IgD-negative memory B cell (primary cell): ENCODE results near the gene CACNA1D. TPM values are rescaled to one million over a fixed set of nuclear protein-coding genes. Genes with fewer than 3 reads are reported as not detected.
A peak's percentile ranks its signal among the peaks of the same experiment; 100 is the strongest.

Source experiments
- H3K27ac Mint-ChIP-seq, 3 donors: one replicate each; pipeline ENCODE4 v1.8.0; 2020 to 2022; ENCODE audit warnings: mild to moderate bottlenecking in 3 of 3, mixed read lengths in 3 of 3, moderate library complexity in 1 of 3
- H3K27me3 Mint-ChIP-seq: one replicate; pipeline ENCODE4 v1.8.0; 2021; ENCODE audit warnings: mixed read lengths
- H3K36me3 Mint-ChIP-seq: one replicate; pipeline ENCODE4 v1.8.0; 2020; ENCODE audit warnings: mild to moderate bottlenecking, mixed read lengths
- H3K4me1 Mint-ChIP-seq, 3 donors: one replicate each; pipeline ENCODE4 v1.8.0; 2020 to 2022; ENCODE audit warnings: mixed read lengths in 3 of 3, mild to moderate bottlenecking in 1 of 3
- H3K4me3 Mint-ChIP-seq, 4 donors: one replicate each; pipeline ENCODE4 v1.8.0; 2020 to 2022; ENCODE audit warnings: mild to moderate bottlenecking in 4 of 4, mixed read lengths in 4 of 4, moderate library complexity in 3 of 4
- H3K9me3 Mint-ChIP-seq, 3 donors: one replicate each; pipeline ENCODE4 v1.8.0; 2020 to 2021; ENCODE audit warnings: mixed read lengths in 3 of 3, mild to moderate bottlenecking in 1 of 3
- polyA plus RNA-seq: library from polyadenylated mRNA; unstranded; fragments of 300-500 nt; fragmentation: Illumina TruSeq; gene quantifications from one replicate; pipeline ENCODE4 v1.2.3, GENCODE V29; 2021

CACNA1D gene
- polyA plus RNA-seq, 1 donor from 2014 or later: not detected

- H3K4me1 Mint-ChIP-seq: no peaks in the 10 kb centered on the region
- H3K36me3 Mint-ChIP-seq: peaks cover 2% of the 10 kb centered on the region
Observed at GRCh38 chr3:53731934-53732624, 237.7 kb downstream of the CACNA1D start.

GRCh38 chr3:53733446-53733845 is 239.0 kb downstream of the CACNA1D start:
- no peak overlapping the region for H3K27ac Mint-ChIP-seq
- peaks cover 8% of the 10 kb centered on the region for H3K27me3 Mint-ChIP-seq
- no peak overlapping the region for H3K4me3 Mint-ChIP-seq
- H3K4me1 Mint-ChIP-seq: no peaks in the 10 kb centered on the region
- peaks cover 2% of the 10 kb centered on the region for H3K36me3 Mint-ChIP-seq
- H3K9me3 Mint-ChIP-seq: no peaks in the 10 kb centered on the region

More at GRCh38 chr3:53731934-53732624, 237.7 kb downstream of the CACNA1D start:
- H3K27me3 Mint-ChIP-seq: peaks cover 8% of the 10 kb centered on the region
- H3K27ac Mint-ChIP-seq: no peak overlapping the region
- H3K4me3 Mint-ChIP-seq: no peak overlapping the region
- no peaks in the 10 kb centered on the region for H3K9me3 Mint-ChIP-seq

- Mint-ChIP-seq H3K36me3 (no peaks in the 10 kb centered on the region), H3K27me3 (peaks cover 3% of the 10 kb centered on the region), H3K4me3 (no peak overlapping the region), H3K4me1 (peaks cover 0 to 3% (median 0%) of the 10 kb centered on the region in 3 donors), H3K27ac (no peak overlapping the region), H3K9me3 (peaks cover 0 to 3% (median 0%) of the 10 kb centered on the region in 3 donors)
Observed at GRCh38 chr3:53739966-53740365, 245.6 kb downstream of the CACNA1D start.

GRCh38 chr3:53740956-53741355 is 246.5 kb downstream of the CACNA1D start:
- Mint-ChIP-seq H3K36me3 (no peaks in the 10 kb centered on the region), H3K4me1 (peaks cover 0 to 3% (median 0%) of the 10 kb centered on the region in 3 donors), H3K27ac (no peak overlapping the region), H3K4me3 (no peak overlapping the region), H3K9me3 (peaks cover 0 to 3% (median 0%) of the 10 kb centered on the region in 3 donors), H3K27me3 (no peaks in the 10 kb centered on the region)

GRCh38 chr3:53744351-53744750 is 249.9 kb downstream of the CACNA1D start:
- H3K27ac Mint-ChIP-seq: no peak overlapping the region
- H3K9me3 Mint-ChIP-seq: peaks cover 0 to 3% (median 0%) of the 10 kb centered on the region in 3 donors
- H3K27me3 Mint-ChIP-seq: no peaks in the 10 kb centered on the region
- no peak overlapping the region for H3K4me3 Mint-ChIP-seq
- H3K4me1 Mint-ChIP-seq: peaks cover 17 to 18% (median 17%) of the 10 kb centered on the region in 3 donors
- H3K36me3 Mint-ChIP-seq: no peaks in the 10 kb centered on the region

- Mint-ChIP-seq H3K27me3 (no peaks in the 10 kb centered on the region), H3K4me3 (no peak overlapping the region), H3K36me3 (no peaks in the 10 kb centered on the region), H3K9me3 (no peaks in the 10 kb centered on the region), H3K4me1 (peaks cover 17 to 31% (median 28%) of the 10 kb centered on the region in 3 donors), H3K27ac (peak overlapping the region in 1 of 3 donors; percentile 87)
Observed at GRCh38 chr3:53747559-53747958, 253.1 kb downstream of the CACNA1D start.

- H3K4me1 Mint-ChIP-seq: peaks cover 18 to 36% (median 36%) of the 10 kb centered on the region in 3 donors
- H3K4me3 Mint-ChIP-seq: peak overlapping the region in 3 of 4 donors; percentile 27 to 84 (median 69)
- no peaks in the 10 kb centered on the region for H3K36me3 Mint-ChIP-seq
Observed at GRCh38 chr3:53748512-53749271, 254.3 kb downstream of the CACNA1D start.

GRCh38 chr3:53749448-53749847 is 255.0 kb downstream of the CACNA1D start:
- Mint-ChIP-seq H3K4me1 (peaks cover 16 to 38% (median 38%) of the 10 kb centered on the region in 3 donors), H3K27ac (peak overlapping the region in 1 of 3 donors; percentile 88), H3K27me3 (no peaks in the 10 kb centered on the region), H3K36me3 (no peaks in the 10 kb centered on the region), H3K9me3 (no peaks in the 10 kb centered on the region), H3K4me3 (peak overlapping the region in 1 of 4 donors; percentile 39)

More at GRCh38 chr3:53748512-53749271, 254.3 kb downstream of the CACNA1D start:
- Mint-ChIP-seq H3K9me3 (no peaks in the 10 kb centered on the region), H3K27ac (peak overlapping the region; percentile 76 to 90 (median 87)), H3K27me3 (no peaks in the 10 kb centered on the region)

GRCh38 chr3:53750253-53751210 is 256.1 kb downstream of the CACNA1D start:
- no peaks in the 10 kb centered on the region for H3K27me3 Mint-ChIP-seq
- H3K36me3 Mint-ChIP-seq: no peaks in the 10 kb centered on the region
- peaks cover 16 to 38% (median 38%) of the 10 kb centered on the region in 3 donors for H3K4me1 Mint-ChIP-seq
- H3K27ac Mint-ChIP-seq: peak overlapping the region; percentile 27 to 88 (median 72)
- no peaks in the 10 kb centered on the region for H3K9me3 Mint-ChIP-seq
- no peak overlapping the region for H3K4me3 Mint-ChIP-seq

- H3K9me3 Mint-ChIP-seq: no peaks in the 10 kb centered on the region
- peak overlapping the region in 1 of 4 donors; percentile 19 for H3K4me3 Mint-ChIP-seq
- H3K27ac Mint-ChIP-seq: no peak overlapping the region
- H3K27me3 Mint-ChIP-seq: no peaks in the 10 kb centered on the region
- peaks cover 8 to 28% (median 27%) of the 10 kb centered on the region in 3 donors for H3K4me1 Mint-ChIP-seq
- no peaks in the 10 kb centered on the region for H3K36me3 Mint-ChIP-seq
Observed at GRCh38 chr3:53753518-53754183, 259.2 kb downstream of the CACNA1D start.

- H3K27ac Mint-ChIP-seq: no peak overlapping the region
- H3K4me1 Mint-ChIP-seq: peaks cover 2 to 21% (median 21%) of the 10 kb centered on the region in 3 donors
- no peaks in the 10 kb centered on the region for H3K27me3 Mint-ChIP-seq
- H3K36me3 Mint-ChIP-seq: no peaks in the 10 kb centered on the region
- H3K4me3 Mint-ChIP-seq: peak overlapping the region in 2 of 4 donors; percentile 20 to 36
- H3K9me3 Mint-ChIP-seq: no peaks in the 10 kb centered on the region
Observed at GRCh38 chr3:53754325-53754724, 259.9 kb downstream of the CACNA1D start.

GRCh38 chr3:53758846-53759245 is 264.4 kb downstream of the CACNA1D start:
- H3K4me3 Mint-ChIP-seq: no peak overlapping the region
- no peaks in the 10 kb centered on the region for H3K9me3 Mint-ChIP-seq
- no peaks in the 10 kb centered on the region for H3K36me3 Mint-ChIP-seq
- peaks cover 0 to 1% (median under 1%) of the 10 kb centered on the region in 3 donors for H3K4me1 Mint-ChIP-seq
- H3K27ac Mint-ChIP-seq: no peak overlapping the region
- H3K27me3 Mint-ChIP-seq: no peaks in the 10 kb centered on the region

GRCh38 chr3:53763353-53763752 is 268.9 kb downstream of the CACNA1D start:
- Mint-ChIP-seq H3K27me3 (peaks cover 1% of the 10 kb centered on the region), H3K4me1 (no peaks in the 10 kb centered on the region), H3K27ac (no peak overlapping the region), H3K36me3 (no peaks in the 10 kb centered on the region), H3K4me3 (no peak overlapping the region), H3K9me3 (no peaks in the 10 kb centered on the region)
